Left lung (tissue), 10 donors: ENCODE results near the gene UBXN4. TPM values are rescaled to one million over a fixed set of nuclear protein-coding genes. Genes with fewer than 3 reads are reported as not detected.

Source experiments
- ATAC-seq: fragments of 200-7000 bp; cut with Tn5 transposase; one replicate; pipeline ENCODE4 v1.9.1; 2020; ENCODE audit warnings: moderate library complexity
- DNase-seq, 4 donors: peaks; one replicate each; pipeline ENCODE4 v3.0.0-alpha.2; 2013 to 2020
- H3K27ac ChIP-seq, 2 donors: fragments of 200-600 bp; sonication (generic) in 1 of 2; one replicate each; pipeline versions ENCODE4 v1.5.0 to v1.8.0; 2020 to 2021
- H3K27me3 ChIP-seq, 2 donors: fragments of 200-600 bp; sonication (generic) in 1 of 2; one replicate each; pipeline versions ENCODE4 v1.5.0 to v1.8.0; 2020 to 2021
- H3K36me3 ChIP-seq, 2 donors: fragments of 200-600 bp; sonication (generic) in 1 of 2; one replicate each; pipeline versions ENCODE4 v1.5.0 to v1.8.0; 2020 to 2021
- H3K4me1 ChIP-seq, 2 donors: fragments of 200-600 bp; one replicate each; pipeline ENCODE4 v1.8.0; 2021
- H3K4me3 ChIP-seq, 2 donors: fragments of 200-600 bp; sonication (generic) in 1 of 2; one replicate each; pipeline versions ENCODE4 v1.5.0 to v1.8.0; 2020 to 2021; ENCODE audit warnings: mild to moderate bottlenecking in 1 of 2
- H3K9me3 ChIP-seq, 2 donors: fragments of 200-600 bp; sonication (generic) in 1 of 2; one replicate each; pipeline versions ENCODE4 v1.5.0 to v1.8.0; 2020 to 2021
- CTCF ChIP-seq, 2 donors: fragments of 200-600 bp; sonication (generic) in 1 of 2; IDR thresholded peaks; one replicate each; pipeline versions ENCODE4 v1.5.0 to v1.8.0; 2021; ENCODE audit warnings: antibody characterized with exemption in 2 of 2
- intact Hi-C, 2 donors: fragments of 100-400 bp; cut with DNase I; formaldehyde crosslinking; loops; one replicate each; pipeline versions ENCODE4 v1.11.2 to v1.14.2; 2022
- polyA plus RNA-seq, 6 donors: library from polyadenylated mRNA; unstranded; fragments of 120-200 nt; gene quantifications; one replicate each; pipeline ENCODE4 v1.2.1, GENCODE V29; 2013; ENCODE audit not compliant: insufficient read length in 6 of 6
- total RNA-seq, 2 donors: library from RNA; stranded (reverse); fragmentation: NEBNext Ultra II Directional; extraction: Animal tissue kit (Norgen Biotek cat#: 25700); gene quantifications; one replicate each; pipeline ENCODE4 v1.2.1, GENCODE V29; 2021
- donor health status: DM: no; HTN: yes; CAD: no.
- donor health status: DM: no; HTN: no; CAD: no.

The UBXN4 gene
- total and polyA plus RNA-seq, 8 donors, result 88.8 to 153 (median 136) TPM

- Histone ChIP-seq H3K27me3 (no peaks in the 10 kb centered on the region), H3K27ac (peak overlapping the region; percentile 97 to 100), H3K4me1 (peaks cover 12 to 44% of the 10 kb centered on the region in 2 donors), H3K36me3 (peaks cover 0 to 1% of the 10 kb centered on the region in 2 donors), H3K4me3 (peak overlapping the region; percentile 78 to 98), H3K9me3 (no peaks in the 10 kb centered on the region)
- DNase-seq (peak; percentile 44 to 86 (median 72)), ATAC-seq (peak; percentile 49)
- no peak for TF ChIP-seq CTCF (IDR thresholded peaks at IDR 0.05)
- intact Hi-C loops, result no loop called here
Measured at GRCh38 chr2:135742325-135742757, 686 bp downstream of the UBXN4 start.

GRCh38 chr2:135743860-135744259 lies 2.2 kb downstream of the UBXN4 start:
- Histone ChIP-seq H3K9me3 (no peaks in the 10 kb centered on the region), H3K4me1 (peaks cover 12 to 49% of the 10 kb centered on the region in 2 donors), H3K36me3 (peaks cover 0 to 16% of the 10 kb centered on the region in 2 donors), H3K4me3 (peak overlapping the region; percentile 78 to 98), H3K27me3 (no peaks in the 10 kb centered on the region), H3K27ac (peak overlapping the region in 1 of 2 donors; percentile 97)
- no peak for TF ChIP-seq CTCF (IDR thresholded peaks at IDR 0.05)
- no peak for ATAC-seq
- intact Hi-C loops, result no loop called here
- DNase-seq, result no peak

DNA sequence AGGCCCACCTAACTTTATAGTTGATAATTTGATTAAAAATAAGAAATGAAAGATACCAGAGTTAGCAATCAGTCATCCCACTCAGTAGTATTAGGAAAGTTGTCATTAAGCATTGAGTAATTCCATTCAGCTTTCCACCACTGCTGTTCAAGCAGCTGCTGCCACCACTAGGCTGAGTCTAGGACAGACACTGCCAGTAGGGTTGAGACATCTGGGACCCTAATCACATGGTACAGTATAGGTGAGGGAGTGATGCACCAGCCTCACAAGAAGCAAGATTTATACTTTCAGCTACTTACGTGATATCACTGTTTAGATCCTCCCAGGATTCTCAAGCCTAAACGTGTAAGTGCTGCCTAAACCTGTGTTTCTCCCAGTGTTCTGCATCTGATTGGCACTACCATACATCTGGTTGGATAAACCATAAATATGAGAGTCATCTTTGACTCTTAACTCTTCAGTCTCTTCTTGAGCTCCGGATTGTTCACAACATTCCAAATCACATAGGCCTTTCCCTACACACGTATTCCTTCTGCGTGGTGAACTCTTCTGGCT lies 3.2 kb downstream of the UBXN4 start:
- H3K9me3 ChIP-seq, result no peaks in the 10 kb centered on the region
- TF ChIP-seq CTCF (IDR thresholded peaks at IDR 0.05), result no peak
- H3K27me3 ChIP-seq, result no peaks in the 10 kb centered on the region
- H3K27ac ChIP-seq, result no peak overlapping the region
- H3K4me1 ChIP-seq, result peaks cover 12 to 49% of the 10 kb centered on the region in 2 donors
- peaks cover 0 to 24% of the 10 kb centered on the region in 2 donors for H3K36me3 ChIP-seq
- DNase-seq (no peak), ATAC-seq (no peak)
- no peak overlapping the region for H3K4me3 ChIP-seq
- intact Hi-C loops, result no loop called here

DNA sequence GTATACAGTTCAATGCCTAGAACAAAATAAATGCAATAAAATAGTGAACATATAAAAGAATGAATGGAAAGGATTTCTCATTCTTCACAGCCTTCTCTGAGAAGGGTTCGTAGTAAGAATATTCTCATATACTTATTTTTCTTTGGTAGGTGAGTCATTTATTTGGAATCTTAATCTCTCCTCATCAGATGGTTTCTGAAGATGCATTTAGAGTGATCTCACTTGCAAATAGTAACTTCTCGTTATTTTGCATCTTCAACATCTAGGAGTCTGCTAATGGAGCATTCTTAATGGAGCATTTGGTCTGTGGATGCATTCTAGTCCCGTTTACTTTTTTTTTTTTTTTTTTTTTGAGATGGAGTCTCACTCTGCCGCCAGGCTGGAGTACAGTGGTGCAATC lies 3.9 kb downstream of the UBXN4 start:
- peaks cover 0 to 32% of the 10 kb centered on the region in 2 donors for H3K36me3 ChIP-seq
- H3K4me3 ChIP-seq, result no peak overlapping the region
- no peaks in the 10 kb centered on the region for H3K9me3 ChIP-seq
- peaks cover 12 to 49% of the 10 kb centered on the region in 2 donors for H3K4me1 ChIP-seq
- no peaks in the 10 kb centered on the region for H3K27me3 ChIP-seq
- intact Hi-C loops, result no loop called here
- DNase-seq, result no peak
- no peak for TF ChIP-seq CTCF (IDR thresholded peaks at IDR 0.05)
- no peak overlapping the region for H3K27ac ChIP-seq
- ATAC-seq, result no peak

GRCh38 chr2:135755573-135755972 lies 13.9 kb downstream of the UBXN4 start:
- no peak for ATAC-seq
- intact Hi-C loops, result no loop called here
- H3K36me3 ChIP-seq, result peaks cover 4 to 94% of the 10 kb centered on the region in 2 donors

More at GRCh38 chr2:135755573-135755972, 13.9 kb downstream of the UBXN4 start:
- Histone ChIP-seq H3K4me3 (no peak overlapping the region), H3K9me3 (peaks cover 0 to 17% of the 10 kb centered on the region in 2 donors), H3K27ac (no peak overlapping the region), H3K4me1 (no peaks in the 10 kb centered on the region), H3K27me3 (no peaks in the 10 kb centered on the region)
- DNase-seq, result no peak
- TF ChIP-seq CTCF (IDR thresholded peaks at IDR 0.05), result no peak
